GM18907 (cell line): Measurements from ENCODE around the gene LPCAT4.

ENCODE experiments used
- ATAC-seq: cut with Tn5 transposase; IDR thresholded peaks from one replicate; pipeline ENCODE4 v1.9.1; 2021; ENCODE audit warnings: mild to moderate bottlenecking, moderate library complexity; ENCODE audit not compliant: unreplicated experiment

Gene LPCAT4

DNA sequence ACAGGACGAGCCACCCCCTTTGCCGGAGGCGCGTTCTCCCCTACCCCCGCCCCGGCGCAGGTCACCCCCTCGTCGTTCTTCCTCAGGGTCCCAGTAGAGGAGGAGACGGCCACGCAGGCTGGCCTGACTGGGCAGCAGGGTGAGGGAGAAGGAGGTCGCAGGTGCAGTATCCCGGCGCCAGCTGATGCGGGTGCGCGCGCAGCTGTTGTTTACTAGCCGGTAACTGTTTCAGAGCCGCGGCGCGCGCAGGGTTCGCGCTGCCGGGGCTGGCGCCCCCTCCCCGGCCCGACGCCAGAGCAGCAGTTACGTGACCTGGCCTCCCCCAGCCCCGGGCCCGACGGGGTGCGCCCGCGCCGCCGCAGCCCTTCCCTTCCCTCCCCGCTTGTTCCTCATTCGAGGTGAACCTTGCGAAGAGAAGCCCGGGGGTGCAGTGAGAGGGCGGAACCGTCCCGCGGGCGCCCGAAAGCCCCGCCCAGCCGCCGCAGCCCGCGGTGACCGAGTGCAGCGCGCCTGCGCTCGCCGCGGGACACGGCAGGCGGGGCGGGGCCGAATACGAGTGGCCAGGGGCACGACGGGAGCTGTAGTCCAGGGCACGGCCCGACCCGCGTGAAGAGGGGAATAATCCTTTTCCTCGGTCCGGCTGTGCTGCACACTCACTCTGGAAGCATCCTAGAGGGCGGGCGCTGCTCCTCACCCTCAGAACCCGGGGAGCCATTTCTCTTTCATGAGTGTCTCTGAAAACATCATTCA lies 29.3 kb downstream of the LPCAT4 start, which contains the start of gene SLC12A6:
TSS of gene SLC12A6 (minus strand) at position 225 of the 750 bp plus-strand sequence. CDS start 1,101 bp downstream, outside the sequence.
- ATAC-seq = peak; percentile 82

DNA sequence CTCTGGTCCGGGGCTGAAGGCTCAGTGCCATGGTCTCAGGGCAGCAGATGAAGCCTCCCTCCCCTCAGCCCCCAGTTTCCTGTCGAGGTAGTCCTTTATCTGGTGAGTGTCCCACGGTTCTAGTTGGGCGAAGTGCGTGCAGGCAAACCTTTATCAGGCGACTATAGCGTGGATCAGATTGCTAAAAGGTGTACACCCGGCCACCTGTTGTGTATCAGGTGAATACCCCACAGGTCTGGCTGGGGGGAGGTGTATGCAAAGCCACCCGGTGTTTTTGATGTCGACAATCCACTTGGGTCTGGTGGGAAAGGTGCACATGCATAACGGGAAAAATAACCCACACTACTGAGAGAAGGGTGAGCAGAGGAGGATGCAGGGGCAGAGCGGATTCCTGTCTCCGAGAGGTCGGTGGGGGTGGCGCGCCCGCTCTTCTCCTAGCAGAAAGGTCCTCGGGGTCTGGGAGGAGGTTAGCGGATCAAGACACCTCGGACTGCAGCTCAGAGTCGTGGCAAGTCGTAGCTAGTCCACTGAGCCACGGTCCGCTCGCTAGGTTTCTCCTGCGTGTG lies 29.9 kb downstream of the LPCAT4 start:
- peak; percentile 16 for ATAC-seq

DNA sequence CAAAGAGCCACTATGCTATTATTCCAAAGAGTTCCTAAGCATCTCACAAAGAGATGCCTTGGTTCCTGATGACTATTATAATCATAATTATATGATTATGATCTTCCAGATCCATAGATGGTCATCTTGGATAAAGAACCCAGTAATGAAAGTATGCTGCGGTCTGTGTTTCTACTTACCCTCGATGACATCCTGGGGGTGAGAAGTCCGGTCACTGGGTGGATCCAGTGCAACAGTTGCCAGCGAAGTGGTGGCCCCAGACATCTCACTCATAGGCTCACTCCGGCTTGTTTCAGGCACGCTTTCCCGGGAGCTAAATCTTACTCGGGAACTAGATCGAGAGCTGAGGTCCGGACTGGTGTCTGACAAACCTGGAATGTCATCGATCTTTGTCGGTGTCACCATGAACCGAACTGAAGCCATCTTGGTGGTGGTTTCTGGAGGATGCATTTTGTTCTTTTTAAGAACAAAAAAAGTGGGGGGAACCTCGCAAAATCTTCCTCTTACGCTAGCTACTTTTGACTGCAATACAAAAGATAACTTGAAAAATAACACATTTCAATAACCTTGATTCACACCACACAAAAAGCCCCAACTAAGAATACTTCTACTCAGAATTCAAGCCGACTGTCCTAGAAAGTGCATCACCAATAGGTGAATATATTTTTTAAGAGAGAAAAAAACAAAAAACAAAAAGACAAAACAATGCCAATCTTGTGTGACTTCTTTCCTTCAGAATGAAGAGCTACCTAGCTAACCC lies 30.6 kb downstream of the LPCAT4 start:
- no peak for ATAC-seq

DNA sequence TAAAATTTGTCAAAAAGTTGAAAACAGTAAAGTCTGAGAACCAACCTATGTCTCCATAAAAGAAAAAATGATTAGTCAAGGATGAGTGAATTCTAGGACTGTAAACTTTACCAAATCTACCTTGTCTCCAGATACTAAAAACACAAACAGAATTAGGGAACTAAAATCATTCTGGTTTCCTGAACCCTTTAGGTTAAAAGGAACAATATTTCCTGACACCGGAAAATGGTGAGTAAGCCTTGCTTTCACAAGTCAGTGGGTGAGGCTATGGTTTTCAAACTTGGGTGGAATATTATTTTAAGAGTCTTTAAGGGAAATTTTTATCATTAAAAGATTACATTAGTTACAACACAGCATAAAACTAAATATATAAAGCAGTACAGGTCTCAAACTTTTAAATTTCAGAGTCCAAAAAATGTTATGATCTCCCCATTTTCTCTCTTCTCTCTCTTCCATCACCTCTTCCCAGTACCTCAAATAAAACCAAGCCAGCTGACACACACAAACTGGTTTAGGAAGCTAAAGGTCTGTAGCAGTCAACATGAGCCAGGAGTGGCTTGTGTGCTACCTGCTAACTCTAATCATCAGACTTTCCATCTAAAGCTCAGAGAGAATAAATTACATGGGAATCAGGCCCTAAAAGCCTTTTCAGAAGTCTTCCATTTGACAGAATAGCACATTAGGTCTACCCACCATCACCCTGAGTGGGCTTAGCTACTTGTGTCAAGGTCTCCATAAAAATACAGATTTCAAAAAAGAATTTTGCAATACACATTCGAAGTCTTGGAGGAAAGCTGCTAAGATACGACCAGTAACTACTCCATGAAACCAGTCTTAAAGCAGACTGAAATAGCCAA lies 31.6 kb downstream of the LPCAT4 start:
- ATAC-seq = no peak

DNA sequence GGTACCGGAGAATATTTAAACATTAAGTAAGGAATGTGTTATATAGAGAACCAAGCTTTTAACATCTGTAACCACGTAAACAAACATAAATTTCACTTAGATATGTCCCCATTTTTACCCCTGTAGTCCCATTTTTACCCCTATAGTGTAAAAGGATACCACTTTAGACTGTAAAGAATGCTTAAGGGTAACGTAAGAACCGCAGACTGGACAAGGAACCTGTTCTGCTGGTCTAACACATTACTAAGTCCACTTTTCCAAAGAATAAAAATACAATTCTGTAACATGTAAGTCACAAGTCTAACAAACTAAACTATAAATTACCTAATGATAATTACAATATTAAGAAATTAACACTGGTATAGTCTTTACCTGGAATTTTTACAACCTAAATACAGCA lies 32.3 kb downstream of the LPCAT4 start:
- no peak for ATAC-seq

DNA sequence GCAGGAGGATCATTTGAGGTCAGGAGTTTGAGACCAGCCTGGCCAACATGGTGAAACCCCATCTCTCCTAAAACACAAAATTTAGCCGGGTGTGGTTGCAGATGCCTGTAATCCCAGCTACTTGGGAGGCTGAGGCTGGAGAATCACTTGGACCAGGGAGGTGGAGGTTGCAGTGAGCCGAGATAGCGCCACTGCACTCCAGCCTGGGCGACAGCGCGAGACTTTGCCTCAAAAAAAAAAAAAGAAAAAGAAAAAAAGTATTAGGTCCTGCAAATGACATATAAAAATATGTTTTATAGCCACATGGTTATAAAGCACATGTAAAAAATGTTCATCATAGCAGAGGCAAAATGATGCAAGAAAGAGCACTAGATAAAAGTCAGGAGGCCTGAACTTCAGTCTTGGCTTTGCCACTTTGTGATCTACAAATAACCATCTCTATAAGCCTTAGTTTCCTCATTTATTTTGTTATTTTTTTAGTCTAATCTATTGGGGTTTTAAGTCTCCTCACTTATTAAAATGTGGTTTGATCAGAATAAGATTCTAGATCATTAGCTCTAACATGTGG lies 34.4 kb downstream of the LPCAT4 start:
- no peak for ATAC-seq

DNA sequence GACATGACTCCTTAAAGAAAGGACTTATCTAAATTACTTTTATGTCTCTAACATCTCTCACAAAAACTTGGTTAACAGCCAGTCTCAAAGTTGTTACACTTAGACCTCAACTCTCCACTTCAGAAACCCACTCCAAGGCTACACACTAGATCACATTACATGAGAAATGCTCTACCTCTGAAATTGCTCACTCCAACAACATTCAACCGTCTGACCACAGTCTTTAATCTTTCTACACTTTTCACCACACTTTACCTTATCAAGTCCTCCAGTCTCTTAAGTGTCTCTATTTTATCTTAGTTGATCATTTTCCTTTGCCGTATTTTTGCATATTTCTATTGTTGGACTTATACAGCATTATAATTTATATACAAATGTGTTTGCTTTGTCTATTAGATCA lies 35.2 kb downstream of the LPCAT4 start:
- no peak for ATAC-seq

DNA sequence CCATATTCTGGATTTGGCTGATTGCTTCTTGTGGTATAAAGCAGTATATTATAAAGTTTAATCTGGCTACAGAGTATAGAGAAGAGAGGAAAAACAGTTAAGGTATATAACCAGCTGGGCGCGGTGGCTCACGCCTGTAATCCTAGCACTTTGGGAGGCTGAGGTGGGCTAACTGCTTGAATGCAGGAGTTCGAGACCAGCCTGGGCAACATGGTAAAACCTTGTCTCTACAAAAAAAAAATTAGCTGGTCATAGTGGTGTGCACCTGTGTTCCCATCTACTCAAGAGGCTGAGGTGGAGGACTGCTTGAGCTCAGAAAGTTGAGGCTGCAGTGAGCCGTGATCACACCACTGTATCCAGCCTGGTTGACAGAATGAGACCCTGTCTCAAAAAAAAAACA lies 36.7 kb downstream of the LPCAT4 start:
- ATAC-seq = no peak

DNA sequence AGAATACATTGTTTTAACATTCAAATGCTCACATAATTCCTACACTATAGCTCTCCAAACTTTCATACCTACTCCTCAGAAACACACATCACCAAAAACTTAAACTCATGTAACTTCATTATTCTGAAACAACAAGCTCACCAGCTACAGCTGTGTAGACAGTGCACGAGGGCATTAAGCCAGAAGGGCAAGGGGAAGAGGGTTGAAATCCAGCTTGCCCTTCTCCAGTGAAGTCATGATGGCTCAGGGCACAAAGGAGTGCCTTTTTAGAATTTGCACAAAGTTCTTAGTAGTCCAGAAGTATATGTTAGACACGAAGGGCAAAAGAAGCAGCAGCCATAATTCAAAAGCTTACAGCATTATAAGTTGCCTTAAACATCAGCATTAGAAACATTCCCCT lies 38.0 kb downstream of the LPCAT4 start:
- no peak for ATAC-seq

DNA sequence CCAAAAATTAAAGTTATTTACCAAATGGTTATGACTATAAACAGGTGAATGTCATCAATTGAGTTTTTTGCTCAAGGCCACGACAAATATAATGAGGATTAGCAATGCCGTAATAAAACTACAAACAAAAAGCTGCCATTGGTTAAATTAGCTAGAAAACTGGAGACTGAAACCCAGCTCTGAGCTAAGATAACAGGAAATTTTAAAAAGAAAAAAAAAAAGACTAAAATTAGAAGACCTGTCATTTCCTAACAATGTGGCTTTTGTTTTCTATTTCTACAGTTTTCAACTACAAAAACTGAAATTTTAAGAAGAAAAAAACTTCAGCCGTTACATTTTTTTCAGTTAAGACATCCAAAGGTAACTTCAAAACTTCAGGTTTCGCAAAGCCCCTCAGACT lies 39.1 kb downstream of the LPCAT4 start:
- ATAC-seq = no peak

DNA sequence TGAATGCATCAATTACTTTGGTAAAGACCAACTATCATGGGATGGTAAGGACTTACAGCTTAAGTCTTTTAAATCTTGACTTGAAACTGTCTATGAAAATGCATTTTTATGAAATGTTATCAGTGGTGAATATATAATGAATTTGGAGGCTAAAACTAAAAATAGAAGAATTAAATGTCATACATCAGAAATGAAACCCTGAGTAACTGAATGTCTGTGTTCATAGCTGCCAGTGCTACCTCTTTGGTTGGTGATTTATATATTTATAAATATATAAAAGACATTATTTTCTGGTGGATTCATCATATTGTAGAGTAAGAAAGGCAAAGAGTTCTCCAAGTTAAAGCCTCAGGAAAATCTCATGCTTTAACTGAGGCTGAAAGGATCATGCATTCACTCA lies 41.6 kb downstream of the LPCAT4 start:
- no peak for ATAC-seq

DNA sequence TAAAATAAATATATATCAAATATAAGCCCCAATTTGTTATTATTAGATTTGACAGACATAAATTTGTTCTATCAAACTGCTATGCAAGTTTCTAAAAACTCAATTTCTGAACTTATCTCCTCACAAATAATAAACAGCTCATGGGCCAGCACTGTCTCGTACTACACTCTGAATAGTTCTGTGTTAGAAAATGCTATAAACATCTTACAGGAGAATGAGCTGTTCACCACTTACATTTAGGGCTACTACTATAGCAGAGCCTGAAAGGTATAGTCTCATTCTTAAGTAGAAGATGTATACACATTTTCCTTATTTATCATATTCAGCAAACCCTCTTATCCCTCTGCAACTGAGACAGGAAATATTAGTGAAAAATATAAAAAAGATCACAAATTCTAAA lies 42.1 kb downstream of the LPCAT4 start:
- no peak for ATAC-seq

DNA sequence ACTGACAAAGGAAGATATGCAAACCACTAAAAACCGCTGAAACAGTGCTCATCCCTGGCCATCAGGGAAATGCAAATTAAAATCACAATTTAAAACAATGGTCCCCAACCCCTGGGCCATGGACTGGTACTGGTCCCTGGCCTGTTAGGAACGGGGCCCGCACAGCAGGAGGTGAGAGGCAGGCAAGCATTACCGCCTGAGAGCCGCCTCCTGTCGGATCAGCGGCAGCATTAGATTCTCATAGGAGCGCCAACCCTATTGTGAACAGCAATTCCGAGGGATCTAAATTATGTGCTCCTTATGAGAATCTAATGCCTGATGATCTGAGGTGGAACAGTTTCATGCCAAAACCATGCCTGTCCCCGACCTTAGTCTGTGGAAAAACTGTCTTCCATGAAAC lies 43.8 kb downstream of the LPCAT4 start:
- ATAC-seq = no peak

DNA sequence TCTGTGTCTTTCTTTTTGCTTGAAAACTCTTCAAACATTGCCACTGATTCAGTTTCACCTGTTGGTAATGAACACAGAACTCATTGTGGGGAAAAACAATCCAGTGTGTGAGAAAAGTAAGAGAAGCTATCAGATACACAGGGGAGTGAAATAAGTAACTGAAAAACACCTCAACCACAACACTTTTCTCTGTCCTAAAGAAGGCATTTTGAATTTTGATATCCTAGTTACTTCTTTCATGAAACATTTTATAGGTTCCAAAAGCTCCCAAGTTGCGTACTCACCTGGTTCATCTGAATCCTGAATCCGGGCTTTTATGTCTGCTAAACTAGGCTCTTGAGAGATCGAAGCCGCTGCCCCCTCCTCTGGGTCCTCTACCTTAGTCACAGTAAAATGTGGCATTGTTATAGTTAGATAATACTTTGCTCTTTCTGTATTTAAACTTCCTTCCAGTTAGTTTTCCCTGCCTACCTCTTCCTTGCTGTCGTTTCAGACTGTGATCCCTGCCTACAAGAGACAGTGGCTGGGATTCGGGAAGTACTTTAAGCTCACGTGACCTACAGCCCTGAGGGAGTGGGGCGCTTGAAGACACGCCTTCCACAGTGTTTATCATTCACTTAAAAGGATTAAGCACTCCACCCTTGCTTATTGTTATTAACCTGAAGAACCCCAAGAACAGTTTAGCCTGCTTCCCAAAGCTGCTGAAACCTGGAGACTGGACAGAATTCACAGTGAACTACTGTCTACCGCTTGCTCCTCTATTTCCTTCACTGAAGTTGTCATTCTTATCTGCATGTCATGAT lies 48.5 kb downstream of the LPCAT4 start:
- peak; percentile 70 for ATAC-seq

DNA sequence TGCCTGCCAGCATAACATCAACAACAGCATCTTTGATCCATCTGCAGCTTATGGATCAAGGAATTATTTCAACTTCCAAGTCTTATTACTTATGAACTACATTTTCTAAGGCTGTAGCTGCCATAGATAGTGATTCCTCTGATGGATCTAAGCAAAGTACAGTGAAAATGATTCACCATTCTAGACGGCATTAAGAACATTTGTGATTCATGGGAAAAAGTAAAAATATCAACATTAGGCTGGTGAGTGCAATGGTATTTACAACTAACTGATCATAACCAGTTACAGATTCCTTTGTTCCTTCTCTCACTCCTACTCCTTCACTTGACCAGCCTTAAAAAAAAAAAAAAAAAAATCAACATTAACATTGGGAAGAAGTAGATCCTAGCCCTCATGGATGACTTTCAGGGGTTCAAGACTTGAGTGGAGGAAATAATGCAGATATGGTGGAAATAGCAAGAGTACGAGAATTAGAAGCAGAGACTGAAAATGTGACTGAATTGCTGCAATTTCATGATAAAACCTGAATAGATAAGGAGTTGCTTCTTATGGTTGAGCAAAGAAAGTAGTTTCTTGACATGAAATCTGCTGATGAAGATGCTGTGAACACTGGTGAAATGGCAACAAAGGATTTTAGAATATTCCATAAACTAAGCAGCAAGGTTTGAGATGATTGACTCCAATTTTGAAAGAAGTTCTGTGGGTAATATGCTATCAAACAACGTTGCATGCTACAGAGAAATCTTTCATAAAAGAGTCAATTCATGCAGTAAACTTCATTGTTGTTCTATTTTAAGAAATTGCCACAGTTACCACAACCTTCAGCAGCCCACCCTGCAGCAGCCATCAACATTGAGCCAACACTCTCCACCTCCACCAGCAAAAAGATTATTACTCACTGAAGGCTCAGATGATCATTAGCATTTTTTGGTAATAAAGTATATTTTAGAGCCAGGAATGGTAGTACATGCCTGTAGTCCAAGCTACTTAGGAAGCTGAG lies 52.2 kb downstream of the LPCAT4 start:
- ATAC-seq = no peak

DNA sequence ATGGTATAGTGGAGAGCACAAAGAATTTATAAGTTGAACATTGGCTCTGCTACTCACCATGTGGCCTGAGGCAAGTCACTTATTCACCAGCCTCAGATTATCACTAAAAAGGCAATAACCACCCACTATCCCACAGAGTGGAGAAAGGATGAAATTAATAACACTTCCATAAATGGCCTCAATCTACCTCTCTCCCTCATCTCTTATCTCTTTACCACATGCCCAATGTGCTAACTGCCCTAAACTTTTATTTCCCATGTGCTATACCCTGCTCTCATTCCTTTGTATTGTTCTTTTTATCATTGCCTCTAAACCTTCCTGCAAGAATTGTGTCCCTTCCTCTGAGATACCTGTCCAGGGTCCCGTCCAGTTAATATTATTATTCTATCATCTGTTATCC lies 55.4 kb downstream of the LPCAT4 start:
- no peak for ATAC-seq
